ENCODE data around the gene EFTUD2. TPM values are rescaled to one million over a fixed set of nuclear protein-coding genes. Genes with fewer than 3 reads are reported as not detected.
"Not testable (repeated sequence)": the region's sequence is repeated elsewhere in the genome, so short reads cannot be mapped to it uniquely, and the experiment has no call there.

The EFTUD2 gene
- total and polyA plus RNA-seq, 10 donors, result 39.0 to 140 (median 102) TPM

DNA sequence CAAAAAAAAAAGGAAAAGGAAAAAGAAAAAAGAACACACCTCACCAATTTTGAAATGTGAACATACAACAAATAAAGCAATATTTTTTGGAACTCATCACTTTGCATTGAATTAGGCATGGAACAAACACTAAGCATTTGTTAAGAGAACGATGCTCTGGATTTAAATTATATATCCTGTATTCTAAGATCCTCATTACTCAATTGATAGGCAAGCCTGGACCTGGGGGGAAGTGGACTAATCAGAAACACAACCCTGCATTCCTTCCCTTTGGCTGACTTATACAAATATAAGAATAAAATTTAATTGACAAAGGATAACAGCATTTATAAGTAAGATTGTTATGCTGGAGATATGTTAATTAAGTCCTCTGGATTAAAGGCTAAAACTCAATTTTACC is 71.4 kb downstream of the EFTUD2 start:
- Histone ChIP-seq H3K36me3 (no peaks in the 10 kb centered on the region), H3K27ac (no peak overlapping the region), H3K9me3 (no peaks in the 10 kb centered on the region), H3K27me3 (replicated peaks in 1 of 7) (peaks cover 6 to 100% (median 75%) of the 10 kb centered on the region in 7 donors), H3K4me3 (no peak overlapping the region), H3K4me1 (peaks cover 6 to 26% (median 22%) of the 10 kb centered on the region in 6 donors)
- DNase-seq, result no peak
- intact Hi-C loops (cut with DNase I; ENCODE audit: low total_unique reads), result no loop called here
- 60 to 79% (median 72%) methylated on average over 1 of the region's 1 CpG for WGBS, 5 donors
- TF ChIP-seq, protein P1, sequence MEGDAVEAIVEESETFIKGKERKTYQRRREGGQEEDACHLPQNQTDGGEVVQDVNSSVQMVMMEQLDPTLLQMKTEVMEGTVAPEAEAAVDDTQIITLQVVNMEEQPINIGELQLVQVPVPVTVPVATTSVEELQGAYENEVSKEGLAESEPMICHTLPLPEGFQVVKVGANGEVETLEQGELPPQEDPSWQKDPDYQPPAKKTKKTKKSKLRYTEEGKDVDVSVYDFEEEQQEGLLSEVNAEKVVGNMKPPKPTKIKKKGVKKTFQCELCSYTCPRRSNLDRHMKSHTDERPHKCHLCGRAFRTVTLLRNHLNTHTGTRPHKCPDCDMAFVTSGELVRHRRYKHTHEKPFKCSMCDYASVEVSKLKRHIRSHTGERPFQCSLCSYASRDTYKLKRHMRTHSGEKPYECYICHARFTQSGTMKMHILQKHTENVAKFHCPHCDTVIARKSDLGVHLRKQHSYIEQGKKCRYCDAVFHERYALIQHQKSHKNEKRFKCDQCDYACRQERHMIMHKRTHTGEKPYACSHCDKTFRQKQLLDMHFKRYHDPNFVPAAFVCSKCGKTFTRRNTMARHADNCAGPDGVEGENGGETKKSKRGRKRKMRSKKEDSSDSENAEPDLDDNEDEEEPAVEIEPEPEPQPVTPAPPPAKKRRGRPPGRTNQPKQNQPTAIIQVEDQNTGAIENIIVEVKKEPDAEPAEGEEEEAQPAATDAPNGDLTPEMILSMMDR (IDR thresholded peaks at IDR 0.05 in 8 of 11, conservative IDR thresholded peaks at IDR 0.05 in 3 of 11), result no peak
- no peak for TF ChIP-seq POLR2AphosphoS5 (IDR thresholded peaks at IDR 0.05)
- no peak for TF ChIP-seq POLR2A (IDR thresholded peaks at IDR 0.05)

DNA sequence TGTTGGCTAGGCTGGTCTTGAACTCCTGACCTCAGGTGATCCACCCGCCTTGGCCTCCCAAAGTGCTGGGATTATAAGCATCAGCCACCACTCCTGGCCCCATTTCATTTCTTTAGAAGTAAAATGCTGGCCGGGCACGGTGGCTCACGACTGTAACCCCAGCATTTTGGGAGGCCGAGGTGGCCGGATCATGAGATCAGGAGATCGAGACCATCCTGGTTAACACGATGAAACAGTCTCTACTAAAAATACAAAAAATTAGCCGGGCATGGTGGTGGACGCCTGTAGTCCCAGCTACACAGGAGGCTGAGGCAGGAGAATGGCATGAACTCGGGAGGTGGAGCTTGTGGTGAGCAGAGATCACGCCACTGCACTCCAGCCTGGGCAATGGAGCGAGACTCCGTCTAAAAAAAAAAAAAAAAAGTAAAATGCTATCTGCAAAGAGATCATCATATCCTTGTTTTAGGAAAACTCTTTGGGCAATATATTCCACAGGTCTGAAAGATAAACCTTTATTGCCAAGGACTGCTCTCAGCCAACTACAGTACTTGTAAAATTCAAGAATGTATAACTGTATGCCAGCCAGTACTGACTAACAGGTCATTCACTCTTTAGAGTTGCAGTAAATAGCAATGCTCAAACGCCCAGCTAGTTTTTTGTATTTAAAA is 73.0 kb downstream of the EFTUD2 start:
- intact Hi-C loops (cut with DNase I; ENCODE audit: low total_unique reads), result no loop called here
- no peak for TF ChIP-seq POLR2AphosphoS5 (IDR thresholded peaks at IDR 0.05)
- no peak for TF ChIP-seq POLR2A (IDR thresholded peaks at IDR 0.05)
- TF ChIP-seq, protein P1 (IDR thresholded peaks at IDR 0.05 in 8 of 11, conservative IDR thresholded peaks at IDR 0.05 in 3 of 11), result no peak
- no peaks in the 10 kb centered on the region for H3K9me3 ChIP-seq
- no peak overlapping the region for H3K27ac ChIP-seq
- peaks cover 6 to 26% (median 22%) of the 10 kb centered on the region in 6 donors for H3K4me1 ChIP-seq
- no peaks in the 10 kb centered on the region for H3K36me3 ChIP-seq
- peak; percentile 13 for DNase-seq
- no peak overlapping the region for H3K4me3 ChIP-seq
- H3K27me3 ChIP-seq (replicated peaks in 1 of 7), result peaks cover 6 to 99% (median 69%) of the 10 kb centered on the region in 7 donors
- WGBS, 5 donors, result 87 to 91% (median 88%) methylated on average over 15 of the region's 15 CpGs

DNA sequence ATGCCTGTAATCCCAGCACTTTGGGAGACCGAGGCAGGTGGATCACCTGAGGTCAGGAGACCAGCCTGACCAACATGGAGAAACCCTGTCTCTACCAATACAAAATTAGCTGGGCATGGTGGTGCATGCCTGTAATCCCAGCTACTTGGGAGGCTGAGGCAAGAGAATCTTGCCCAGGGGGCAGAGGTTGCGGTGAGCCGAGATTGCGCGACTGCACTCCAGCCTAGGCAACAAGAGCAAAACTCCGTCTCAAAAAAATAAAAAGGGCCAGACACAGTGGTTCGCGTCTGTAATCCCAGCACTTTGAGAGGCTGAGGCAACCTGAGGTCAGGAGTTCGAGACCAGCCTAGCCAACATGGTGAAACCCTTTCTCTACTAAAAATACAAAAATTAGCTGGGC is 74.0 kb downstream of the EFTUD2 start:
- intact Hi-C loops (cut with DNase I; ENCODE audit: low total_unique reads); H3K9me3 ChIP-seq; H3K4me3 ChIP-seq; H3K36me3 ChIP-seq; H3K27ac ChIP-seq: not testable (repeated sequence)
- peak; percentile 9 for DNase-seq
- WGBS, 5 donors, result 93 to 99% (median 95%) methylated on average over 9 of the region's 9 CpGs
- Histone ChIP-seq H3K27me3 (replicated peaks in 1 of 7) (peaks cover 3 to 97% (median 58%) of the 10 kb centered on the region in 7 donors), H3K4me1 (peaks cover 6 to 18% (median 15%) of the 10 kb centered on the region in 6 donors)

DNA sequence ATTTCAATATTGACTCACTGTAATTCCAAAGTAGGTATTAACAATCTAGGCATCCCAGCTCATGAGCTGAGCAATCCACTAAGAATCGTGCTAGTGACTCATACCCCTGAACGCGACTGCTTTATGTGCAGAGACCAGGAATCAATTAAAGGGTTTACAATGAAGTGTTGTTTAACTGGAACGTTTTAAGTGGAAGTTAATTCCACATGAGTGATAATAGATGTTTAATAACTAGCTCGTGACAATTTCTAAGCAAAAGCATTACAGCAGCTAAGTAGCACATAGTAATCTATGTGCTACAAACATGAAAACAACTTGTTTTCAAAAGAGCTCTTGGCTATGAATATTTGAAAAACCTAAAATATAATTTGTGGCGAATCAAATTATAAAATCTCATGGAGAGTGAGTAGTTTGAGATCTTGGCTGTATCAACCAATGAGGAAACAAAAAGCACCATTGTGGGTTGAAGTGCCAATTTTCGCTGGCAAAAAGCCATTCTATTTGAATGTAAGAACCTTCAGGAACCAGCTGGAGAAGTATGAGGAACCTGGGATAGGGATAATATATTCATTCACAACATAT is 78.5 kb downstream of the EFTUD2 start:
- Histone ChIP-seq H3K4me3 (no peak overlapping the region), H3K27ac (no peak overlapping the region), H3K36me3 (no peaks in the 10 kb centered on the region), H3K27me3 (replicated peaks in 1 of 7) (peaks cover 0 to 78% (median 13%) of the 10 kb centered on the region in 7 donors), H3K9me3 (no peaks in the 10 kb centered on the region), H3K4me1 (no peaks in the 10 kb centered on the region)
- no peak for TF ChIP-seq POLR2A (IDR thresholded peaks at IDR 0.05)
- no peak for TF ChIP-seq POLR2AphosphoS5 (IDR thresholded peaks at IDR 0.05)
- TF ChIP-seq, protein P1 (IDR thresholded peaks at IDR 0.05 in 8 of 11, conservative IDR thresholded peaks at IDR 0.05 in 3 of 11), result no peak
- WGBS, 5 donors, result 72 to 81% (median 74%) methylated on average over 7 of the region's 7 CpGs
- no peak for DNase-seq
- intact Hi-C loops (cut with DNase I; ENCODE audit: low total_unique reads), result no loop called here

DNA sequence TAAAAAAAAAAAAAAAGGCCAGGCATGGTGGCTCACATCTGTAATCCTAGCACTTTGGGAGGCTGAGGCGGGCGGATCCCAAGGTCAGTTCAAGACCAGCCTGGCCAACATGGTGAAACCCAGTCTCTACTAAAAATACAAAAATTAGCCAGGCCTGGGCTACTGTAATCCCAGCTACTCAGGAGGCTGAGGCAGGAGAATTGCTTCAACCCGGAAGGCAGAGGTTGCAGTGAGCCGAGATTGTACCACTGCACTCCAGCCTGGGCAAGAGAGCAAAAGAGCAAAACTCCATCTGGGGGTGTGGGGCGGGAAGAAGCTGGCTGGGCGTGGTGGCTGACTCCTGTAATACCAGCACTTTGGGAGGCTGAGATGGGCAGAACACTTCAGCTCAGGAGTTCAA is 80.7 kb downstream of the EFTUD2 start:
- H3K27me3 ChIP-seq (replicated peaks in 1 of 7), result peaks cover 0 to 67% (median 0%) of the 10 kb centered on the region in 7 donors
- intact Hi-C loops (cut with DNase I; ENCODE audit: low total_unique reads); H3K4me1 ChIP-seq; H3K36me3 ChIP-seq; H3K4me3 ChIP-seq; H3K9me3 ChIP-seq; H3K27ac ChIP-seq: not testable (repeated sequence)
- WGBS, 5 donors, result 90 to 96% (median 92%) methylated on average over 6 of the region's 6 CpGs
- DNase-seq, result peak; percentile 18
